ENCODE measurements around the gene SYNGR4.

DNA sequence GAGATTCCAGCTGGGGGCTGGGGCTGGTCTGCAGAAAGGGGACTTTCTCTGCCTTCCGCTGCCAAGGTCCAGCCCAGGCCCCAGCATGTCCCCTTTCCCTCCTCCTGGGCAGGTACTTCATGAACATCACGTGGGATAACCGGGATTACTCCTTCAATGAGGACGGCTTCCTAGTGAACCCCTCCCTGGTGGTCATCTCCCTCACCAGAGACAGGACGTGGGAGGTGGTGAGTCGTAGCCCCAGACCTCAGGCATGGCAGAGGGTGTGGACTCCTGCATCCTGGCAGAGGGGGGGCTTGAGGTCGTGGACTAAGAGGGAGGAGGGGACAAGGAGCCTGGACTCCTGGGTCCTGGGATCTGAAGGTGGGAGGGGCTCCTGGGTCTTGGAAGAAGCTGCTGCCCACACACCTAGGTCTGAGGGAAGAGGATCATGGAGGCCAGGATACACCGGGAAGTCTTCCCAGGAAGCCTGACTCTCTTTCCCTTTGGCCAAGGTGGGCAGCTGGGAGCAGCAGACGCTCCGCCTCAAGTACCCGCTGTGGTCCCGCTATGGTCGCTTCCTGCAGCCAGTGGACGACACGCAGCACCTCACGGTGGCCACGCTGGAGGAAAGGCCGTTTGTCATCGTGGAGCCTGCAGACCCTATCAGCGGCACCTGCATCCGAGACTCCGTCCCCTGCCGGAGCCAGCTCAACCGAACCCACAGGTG is 49.9 kb downstream of the SYNGR4 start:
- TF ChIP-seq, protein P1, sequence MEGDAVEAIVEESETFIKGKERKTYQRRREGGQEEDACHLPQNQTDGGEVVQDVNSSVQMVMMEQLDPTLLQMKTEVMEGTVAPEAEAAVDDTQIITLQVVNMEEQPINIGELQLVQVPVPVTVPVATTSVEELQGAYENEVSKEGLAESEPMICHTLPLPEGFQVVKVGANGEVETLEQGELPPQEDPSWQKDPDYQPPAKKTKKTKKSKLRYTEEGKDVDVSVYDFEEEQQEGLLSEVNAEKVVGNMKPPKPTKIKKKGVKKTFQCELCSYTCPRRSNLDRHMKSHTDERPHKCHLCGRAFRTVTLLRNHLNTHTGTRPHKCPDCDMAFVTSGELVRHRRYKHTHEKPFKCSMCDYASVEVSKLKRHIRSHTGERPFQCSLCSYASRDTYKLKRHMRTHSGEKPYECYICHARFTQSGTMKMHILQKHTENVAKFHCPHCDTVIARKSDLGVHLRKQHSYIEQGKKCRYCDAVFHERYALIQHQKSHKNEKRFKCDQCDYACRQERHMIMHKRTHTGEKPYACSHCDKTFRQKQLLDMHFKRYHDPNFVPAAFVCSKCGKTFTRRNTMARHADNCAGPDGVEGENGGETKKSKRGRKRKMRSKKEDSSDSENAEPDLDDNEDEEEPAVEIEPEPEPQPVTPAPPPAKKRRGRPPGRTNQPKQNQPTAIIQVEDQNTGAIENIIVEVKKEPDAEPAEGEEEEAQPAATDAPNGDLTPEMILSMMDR (IDR thresholded peaks at IDR 0.05 in 2 of 3, conservative IDR thresholded peaks at IDR 0.05 in 1 of 3; ENCODE audit: borderline replicate concordance in 1 of 3, insufficient read depth in 1 of 3, low read depth in 2 of 3, low read length in 2 of 3), result no peak
- TF ChIP-seq POLR2AphosphoS5 (IDR thresholded peaks at IDR 0.05; ENCODE audit: low read depth, low read length) (no peak), POLR2A (IDR thresholded peaks at IDR 0.05; ENCODE audit: borderline replicate concordance, extremely low read depth, insufficient read depth, insufficient read length) (no peak), TCF7L2 (IDR thresholded peaks at IDR 0.05; ENCODE audit: borderline replicate concordance, extremely low read depth, insufficient read depth, insufficient read length) (no peak), EZH2 (IDR thresholded peaks at IDR 0.05) (no peak)
- TF ChIP-seq, protein P2, sequence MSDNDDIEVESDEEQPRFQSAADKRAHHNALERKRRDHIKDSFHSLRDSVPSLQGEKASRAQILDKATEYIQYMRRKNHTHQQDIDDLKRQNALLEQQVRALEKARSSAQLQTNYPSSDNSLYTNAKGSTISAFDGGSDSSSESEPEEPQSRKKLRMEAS (IDR thresholded peaks at IDR 0.05), result no peak
